Measurements from ENCODE around the gene ALDH1A1.

DNA sequence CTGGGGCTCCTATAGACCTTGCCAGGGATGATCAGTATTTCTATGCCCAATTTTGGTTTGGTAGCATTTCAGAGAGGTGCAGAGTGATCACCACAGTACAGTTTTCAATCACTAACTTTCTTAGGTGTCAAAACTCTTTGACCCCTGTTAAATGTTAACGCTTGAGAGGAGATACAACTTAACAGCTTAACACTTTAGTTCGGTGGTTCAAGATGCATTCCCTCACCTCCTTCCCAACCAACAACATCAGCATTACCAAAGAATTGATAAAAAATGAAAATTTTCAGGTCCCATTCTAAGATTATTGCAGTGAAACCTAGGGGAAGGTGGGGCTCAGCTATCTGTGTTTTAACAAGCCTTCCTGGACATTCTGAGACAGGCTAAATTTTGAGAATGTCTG lies 16.2 kb downstream of the ALDH1A1 start:
- TF ChIP-seq POLR2A (IDR thresholded peaks at IDR 0.05; ENCODE audit: low read depth) = no peak
- TF ChIP-seq, protein P1, sequence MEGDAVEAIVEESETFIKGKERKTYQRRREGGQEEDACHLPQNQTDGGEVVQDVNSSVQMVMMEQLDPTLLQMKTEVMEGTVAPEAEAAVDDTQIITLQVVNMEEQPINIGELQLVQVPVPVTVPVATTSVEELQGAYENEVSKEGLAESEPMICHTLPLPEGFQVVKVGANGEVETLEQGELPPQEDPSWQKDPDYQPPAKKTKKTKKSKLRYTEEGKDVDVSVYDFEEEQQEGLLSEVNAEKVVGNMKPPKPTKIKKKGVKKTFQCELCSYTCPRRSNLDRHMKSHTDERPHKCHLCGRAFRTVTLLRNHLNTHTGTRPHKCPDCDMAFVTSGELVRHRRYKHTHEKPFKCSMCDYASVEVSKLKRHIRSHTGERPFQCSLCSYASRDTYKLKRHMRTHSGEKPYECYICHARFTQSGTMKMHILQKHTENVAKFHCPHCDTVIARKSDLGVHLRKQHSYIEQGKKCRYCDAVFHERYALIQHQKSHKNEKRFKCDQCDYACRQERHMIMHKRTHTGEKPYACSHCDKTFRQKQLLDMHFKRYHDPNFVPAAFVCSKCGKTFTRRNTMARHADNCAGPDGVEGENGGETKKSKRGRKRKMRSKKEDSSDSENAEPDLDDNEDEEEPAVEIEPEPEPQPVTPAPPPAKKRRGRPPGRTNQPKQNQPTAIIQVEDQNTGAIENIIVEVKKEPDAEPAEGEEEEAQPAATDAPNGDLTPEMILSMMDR (IDR thresholded peaks at IDR 0.05) = no peak
